ENCODE data around the gene MYL5. TPM values are rescaled to one million over a fixed set of nuclear protein-coding genes. Genes with fewer than 3 reads are reported as not detected.

Gene MYL5
- total and polyA plus RNA-seq, 2 of the 13 experiments (the other 11 are each of a cell fraction or from before 2014, with no cell fraction given), result 6.5 to 16.0 TPM

- TF ChIP-seq ZBTB33 (CRISPR knock-in tag; IDR thresholded peaks at IDR 0.05) (no peak), ZNF777 (CRISPR knock-in tag; IDR thresholded peaks at IDR 0.05) (no peak), SIN3A (IDR thresholded peaks at IDR 0.05; ENCODE audit: borderline replicate concordance, low read depth, low read length) (no peak), CERS6 (CRISPR knock-in tag; IDR thresholded peaks at IDR 0.05) (no peak), HOXA9 (CRISPR knock-in tag; IDR thresholded peaks at IDR 0.05; ENCODE audit: borderline replicate concordance) (no peak), NR3C1 (CRISPR knock-in tag; IDR thresholded peaks at IDR 0.05) (no peak), MAFF (IDR thresholded peaks at IDR 0.05; ENCODE audit: low read depth, low read length) (no peak), ZNF253 (CRISPR knock-in tag; IDR thresholded peaks at IDR 0.05; ENCODE audit: borderline replicate concordance) (no peak), HOXA7 (CRISPR knock-in tag; IDR thresholded peaks at IDR 0.05) (no peak), ZNF530 (CRISPR knock-in tag; IDR thresholded peaks at IDR 0.05; ENCODE audit: low read depth) (no peak), GRHL1 (CRISPR knock-in tag; conservative IDR thresholded peaks at IDR 0.05) (no peak), ZNF709 (CRISPR knock-in tag; IDR thresholded peaks at IDR 0.05) (no peak), ZNF136 (CRISPR knock-in tag; IDR thresholded peaks at IDR 0.05; ENCODE audit: low read depth) (no peak)
- TF ChIP-seq, protein P1, sequence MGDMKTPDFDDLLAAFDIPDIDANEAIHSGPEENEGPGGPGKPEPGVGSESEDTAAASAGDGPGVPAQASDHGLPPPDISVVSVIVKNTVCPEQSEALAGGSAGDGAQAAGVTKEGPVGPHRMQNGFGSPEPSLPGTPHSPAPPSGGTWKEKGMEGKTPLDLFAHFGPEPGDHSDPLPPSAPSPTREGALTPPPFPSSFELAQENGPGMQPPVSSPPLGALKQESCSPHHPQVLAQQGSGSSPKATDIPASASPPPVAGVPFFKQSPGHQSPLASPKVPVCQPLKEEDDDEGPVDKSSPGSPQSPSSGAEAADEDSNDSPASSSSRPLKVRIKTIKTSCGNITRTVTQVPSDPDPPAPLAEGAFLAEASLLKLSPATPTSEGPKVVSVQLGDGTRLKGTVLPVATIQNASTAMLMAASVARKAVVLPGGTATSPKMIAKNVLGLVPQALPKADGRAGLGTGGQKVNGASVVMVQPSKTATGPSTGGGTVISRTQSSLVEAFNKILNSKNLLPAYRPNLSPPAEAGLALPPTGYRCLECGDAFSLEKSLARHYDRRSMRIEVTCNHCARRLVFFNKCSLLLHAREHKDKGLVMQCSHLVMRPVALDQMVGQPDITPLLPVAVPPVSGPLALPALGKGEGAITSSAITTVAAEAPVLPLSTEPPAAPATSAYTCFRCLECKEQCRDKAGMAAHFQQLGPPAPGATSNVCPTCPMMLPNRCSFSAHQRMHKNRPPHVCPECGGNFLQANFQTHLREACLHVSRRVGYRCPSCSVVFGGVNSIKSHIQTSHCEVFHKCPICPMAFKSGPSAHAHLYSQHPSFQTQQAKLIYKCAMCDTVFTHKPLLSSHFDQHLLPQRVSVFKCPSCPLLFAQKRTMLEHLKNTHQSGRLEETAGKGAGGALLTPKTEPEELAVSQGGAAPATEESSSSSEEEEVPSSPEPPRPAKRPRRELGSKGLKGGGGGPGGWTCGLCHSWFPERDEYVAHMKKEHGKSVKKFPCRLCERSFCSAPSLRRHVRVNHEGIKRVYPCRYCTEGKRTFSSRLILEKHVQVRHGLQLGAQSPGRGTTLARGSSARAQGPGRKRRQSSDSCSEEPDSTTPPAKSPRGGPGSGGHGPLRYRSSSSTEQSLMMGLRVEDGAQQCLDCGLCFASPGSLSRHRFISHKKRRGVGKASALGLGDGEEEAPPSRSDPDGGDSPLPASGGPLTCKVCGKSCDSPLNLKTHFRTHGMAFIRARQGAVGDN (CRISPR knock-in tag; IDR thresholded peaks at IDR 0.05), result no peak
- TF ChIP-seq, protein P2, sequence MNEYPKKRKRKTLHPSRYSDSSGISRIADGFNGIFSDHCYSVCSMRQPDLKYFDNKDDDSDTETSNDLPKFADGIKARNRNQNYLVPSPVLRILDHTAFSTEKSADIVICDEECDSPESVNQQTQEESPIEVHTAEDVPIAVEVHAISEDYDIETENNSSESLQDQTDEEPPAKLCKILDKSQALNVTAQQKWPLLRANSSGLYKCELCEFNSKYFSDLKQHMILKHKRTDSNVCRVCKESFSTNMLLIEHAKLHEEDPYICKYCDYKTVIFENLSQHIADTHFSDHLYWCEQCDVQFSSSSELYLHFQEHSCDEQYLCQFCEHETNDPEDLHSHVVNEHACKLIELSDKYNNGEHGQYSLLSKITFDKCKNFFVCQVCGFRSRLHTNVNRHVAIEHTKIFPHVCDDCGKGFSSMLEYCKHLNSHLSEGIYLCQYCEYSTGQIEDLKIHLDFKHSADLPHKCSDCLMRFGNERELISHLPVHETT (CRISPR knock-in tag; conservative IDR thresholded peaks at IDR 0.05), result no peak
Observed at GRCh38 chr4:637536-638280, 36.6 kb upstream of the MYL5 start (continued).
